A204.1 (cell line): ENCODE results near the gene CCDC28A.

Experiments used
- FAIRE-seq: peaks from 2 replicates; lab custom pipeline; 2012; peaks lifted over from hg19 to GRCh38; lab: Jason Lieb, UNC

The CCDC28A gene

DNA sequence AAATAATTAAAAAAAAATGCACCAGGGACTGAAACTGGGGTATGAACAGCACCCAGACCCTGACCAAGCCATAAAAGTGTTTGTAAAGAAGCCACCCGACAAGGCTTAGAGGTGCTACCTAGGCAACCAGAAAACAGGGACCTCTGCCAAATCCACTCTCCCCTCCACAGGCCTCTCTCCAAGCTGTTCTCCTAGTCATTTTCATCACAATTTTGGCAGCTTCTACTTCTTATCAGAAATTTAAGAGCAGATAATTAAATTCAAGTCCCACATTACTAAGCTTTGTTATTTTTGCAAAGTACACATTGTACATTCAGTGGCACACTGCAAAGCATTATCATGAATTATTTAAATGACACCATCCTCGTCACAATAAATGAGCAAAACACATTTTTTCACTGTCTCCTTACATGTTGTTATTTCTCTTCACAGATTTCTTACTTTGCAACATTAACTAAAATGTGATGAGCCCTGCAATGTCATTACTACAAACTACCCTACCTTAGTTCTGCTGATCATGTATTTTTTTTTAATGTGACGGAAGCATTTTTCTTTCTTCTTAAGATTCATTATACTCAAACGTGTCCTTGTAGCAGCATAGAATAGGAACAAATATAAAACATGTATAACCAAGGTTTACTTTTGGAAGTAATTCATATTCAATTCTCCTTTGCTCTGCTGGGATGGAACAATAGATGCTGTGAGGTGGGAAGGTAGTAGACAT lies 60.4 kb downstream of the CCDC28A start:
- FAIRE-seq, result no peak

DNA sequence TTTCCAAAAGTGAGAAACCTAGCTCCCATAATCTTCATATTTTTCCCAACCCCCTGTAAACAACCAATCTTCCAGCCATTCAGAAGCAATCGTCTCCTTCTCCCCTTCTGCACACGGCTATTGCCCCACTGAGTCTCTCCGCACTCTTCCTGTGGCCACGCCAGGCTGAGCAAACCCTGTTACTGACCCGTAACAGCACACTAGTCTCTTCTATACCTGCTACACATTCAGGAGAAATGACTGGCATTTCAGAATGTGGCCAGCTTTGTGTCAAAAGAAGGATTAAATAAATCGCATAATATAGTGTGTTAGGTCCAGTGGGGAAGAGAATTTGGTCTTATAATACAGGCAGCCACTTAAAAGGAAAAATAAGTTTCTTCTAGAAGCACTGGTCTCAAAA lies 63.7 kb downstream of the CCDC28A start:
- no peak for FAIRE-seq
